ENCODE measurements around the gene ZNF689.
A peak's percentile ranks its signal among the peaks of the same experiment; 100 is the strongest.
"Not testable (repeated sequence)": the region's sequence is repeated elsewhere in the genome, so short reads cannot be mapped to it uniquely, and the experiment has no call there.

The ZNF689 gene

DNA sequence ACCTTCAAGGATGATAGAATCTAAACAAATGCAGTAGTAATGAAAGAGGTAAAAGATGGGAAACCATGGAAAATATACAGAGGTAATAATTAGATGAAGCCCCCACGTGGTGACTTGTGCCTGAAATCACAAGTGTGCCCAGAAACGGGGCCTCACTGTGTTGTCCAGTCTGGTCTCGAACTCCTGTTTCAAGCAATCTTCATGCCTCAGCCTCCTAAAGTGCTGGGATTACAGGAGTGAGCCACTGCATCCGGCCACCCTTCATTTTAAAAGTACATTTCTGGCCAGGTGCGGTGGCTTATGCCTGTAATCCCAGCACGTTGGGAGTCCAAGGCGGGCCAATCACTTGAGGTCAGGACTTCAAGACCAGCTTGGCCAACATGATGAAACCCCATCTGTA lies 26.4 kb upstream of the ZNF689 start:
- no peak for DNase-seq (ENCODE audit: low read depth)

GRCh38 chr16:30633526-30633925 lies 23.3 kb upstream of the ZNF689 start:
- DNase-seq (ENCODE audit: low read depth), result no peak

- not testable (repeated sequence) for DNase-seq (ENCODE audit: low read depth)
These were observed 22.3 kb upstream of the ZNF689 start for GRCh38 chr16:30632454-30632853.

- peak; percentile 76 for DNase-seq (ENCODE audit: low read depth)
These were observed 18.7 kb upstream of the ZNF689 start for GRCh38 chr16:30628628-30629540.

- no peak for DNase-seq (ENCODE audit: low read depth)
These were observed 16.0 kb upstream of the ZNF689 start for GRCh38 chr16:30626236-30626635.

DNA sequence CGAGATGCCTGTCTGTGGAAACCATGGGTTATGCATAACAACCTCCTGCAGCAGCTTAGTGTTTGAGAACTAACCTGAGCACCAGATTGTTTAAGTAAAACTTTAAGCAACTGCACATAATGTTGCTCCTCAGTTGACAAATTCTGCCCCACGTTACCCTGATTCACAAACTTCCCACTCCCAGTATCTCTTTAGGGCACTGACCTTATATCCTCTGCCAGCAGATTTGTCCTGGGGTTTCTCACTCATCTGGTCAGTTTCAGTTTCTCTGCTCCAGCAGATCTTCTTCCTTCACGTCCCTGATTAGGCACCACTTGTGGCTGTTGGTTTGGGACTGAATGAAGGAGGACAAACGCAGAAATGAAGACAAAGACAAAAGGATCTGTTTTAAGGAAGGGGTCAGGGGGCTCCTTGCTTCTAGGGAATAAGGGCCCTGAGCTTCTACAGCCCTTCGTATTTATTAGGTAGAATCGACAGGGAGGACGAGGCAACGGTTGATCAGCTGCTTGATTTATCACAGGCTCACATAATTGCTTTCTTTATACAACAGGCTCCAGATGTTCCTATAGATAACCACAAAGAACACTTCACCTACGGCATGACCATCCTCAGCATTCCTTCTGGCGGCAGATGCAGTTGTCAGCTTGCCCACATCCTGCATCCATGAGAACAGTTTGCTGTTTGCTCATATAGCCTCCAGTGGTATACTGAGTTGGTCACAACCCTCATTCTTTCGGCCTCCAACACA lies 13.5 kb upstream of the ZNF689 start:
- DNase-seq (ENCODE audit: low read depth), result no peak

GRCh38 chr16:30622455-30623032 lies 12.4 kb upstream of the ZNF689 start:
- no peak for DNase-seq (ENCODE audit: low read depth)

- DNase-seq (ENCODE audit: low read depth), result no peak
These were observed 11.6 kb upstream of the ZNF689 start for GRCh38 chr16:30621765-30622164.

DNA sequence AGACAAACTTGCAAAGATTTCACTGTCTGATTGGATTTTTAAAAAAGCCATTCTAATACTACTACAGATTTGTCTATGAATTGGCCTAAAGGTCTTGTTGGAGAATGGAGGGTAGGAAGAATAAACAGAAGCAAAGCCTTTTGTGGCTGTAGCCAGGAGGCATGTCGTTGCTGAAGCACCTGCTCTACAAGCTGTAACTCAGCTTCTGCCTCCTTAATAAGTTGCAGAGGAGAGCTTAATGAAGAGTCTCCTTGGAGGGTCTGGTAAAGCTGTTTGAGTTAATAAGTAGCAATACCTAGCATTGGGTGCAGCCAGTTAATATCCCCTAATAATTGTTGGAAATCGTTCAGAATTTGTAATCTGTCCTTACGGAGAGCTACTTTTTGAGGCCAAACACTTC lies 10.0 kb upstream of the ZNF689 start:
- no peak for DNase-seq (ENCODE audit: low read depth)

GRCh38 chr16:30619638-30620037 lies 9.4 kb upstream of the ZNF689 start:
- no peak for DNase-seq (ENCODE audit: low read depth)

- DNase-seq (ENCODE audit: low read depth), result no peak
These were observed 9.0 kb upstream of the ZNF689 start for GRCh38 chr16:30619202-30619601.

GRCh38 chr16:30615358-30616091 lies 5.3 kb upstream of the ZNF689 start:
- peak; percentile 57 for DNase-seq (ENCODE audit: low read depth)

GRCh38 chr16:30609002-30609925 lies 925 bp downstream of the ZNF689 start:
- DNase-seq (ENCODE audit: low read depth), result no peak

GRCh38 chr16:30606004-30606403 lies 4.2 kb downstream of the ZNF689 start:
- DNase-seq (ENCODE audit: low read depth), result no peak

DNA sequence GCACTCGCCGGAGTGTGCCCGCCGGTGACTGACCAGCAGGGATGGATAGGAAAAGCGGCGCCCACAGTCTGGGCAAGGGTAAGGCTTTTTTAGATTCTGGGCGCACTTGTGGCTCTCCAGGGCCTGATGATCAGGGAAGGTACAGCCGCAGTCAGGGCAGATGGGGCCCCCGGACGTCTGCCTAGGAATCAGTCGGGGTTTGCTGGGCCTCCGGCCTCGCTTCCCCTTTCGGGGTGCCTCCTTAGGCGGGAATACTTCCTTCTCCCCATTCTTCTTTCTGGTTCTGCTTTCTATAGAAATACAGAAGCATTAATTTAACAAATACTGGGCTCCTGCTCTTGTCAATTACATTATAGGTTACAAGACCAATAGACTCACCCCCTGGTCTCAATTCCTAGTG lies 5.0 kb downstream of the ZNF689 start:
- DNase-seq (ENCODE audit: low read depth), result no peak

DNA sequence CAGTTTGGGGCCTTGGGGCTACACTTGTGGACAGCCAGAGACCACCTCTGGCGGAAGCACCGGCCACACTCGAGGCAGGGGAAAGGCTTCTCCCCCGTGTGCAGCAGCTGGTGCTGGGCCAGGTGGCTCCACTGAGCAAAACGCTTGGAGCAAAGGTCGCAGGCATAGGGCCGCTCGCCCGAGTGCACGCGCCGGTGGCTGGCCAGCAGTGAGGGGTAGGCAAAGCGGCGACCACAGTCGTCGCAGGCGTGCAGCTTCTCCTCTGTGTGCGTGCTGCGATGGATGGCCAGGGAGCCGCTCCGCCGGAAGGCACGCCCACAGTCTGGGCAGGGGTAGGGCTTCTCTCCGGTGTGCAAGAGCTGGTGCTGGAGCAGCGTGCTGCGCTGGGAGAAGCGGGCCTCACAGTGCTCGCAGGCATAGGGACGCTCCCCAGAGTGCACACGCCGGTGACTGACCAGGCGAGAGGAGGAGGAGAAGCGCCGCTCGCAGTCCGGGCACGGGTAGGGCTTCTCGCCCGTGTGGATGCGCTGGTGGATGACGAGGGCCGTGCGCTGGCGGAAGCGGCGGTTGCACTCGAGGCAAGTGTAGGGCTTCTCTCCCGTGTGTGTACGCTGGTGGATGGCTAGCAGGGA lies 5.8 kb downstream of the ZNF689 start:
- DNase-seq (ENCODE audit: low read depth), result no peak

- DNase-seq (ENCODE audit: low read depth), result no peak
These were observed 6.3 kb downstream of the ZNF689 start for GRCh38 chr16:30603945-30604315.

- DNase-seq (ENCODE audit: low read depth), result no peak
These were observed 7.4 kb downstream of the ZNF689 start for GRCh38 chr16:30602616-30603277.

DNA sequence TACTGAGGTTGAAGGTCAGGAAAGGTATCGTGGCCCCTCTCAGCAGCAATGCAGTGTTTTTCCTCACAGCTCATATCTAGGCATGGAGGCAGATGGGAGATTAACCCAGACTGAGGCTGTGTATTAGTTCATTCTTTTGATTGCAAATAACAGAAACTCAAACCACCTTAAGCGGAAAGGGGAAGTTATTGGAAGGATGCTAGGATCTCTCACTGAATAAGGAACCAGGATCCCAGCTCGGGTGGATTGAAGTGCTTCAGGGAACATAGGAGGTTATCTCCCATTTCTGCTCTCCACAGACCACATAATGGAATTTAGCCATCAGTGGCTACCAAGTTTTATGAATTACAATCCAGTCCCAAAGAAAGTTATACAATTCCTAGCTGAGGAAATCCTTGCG lies 8.2 kb downstream of the ZNF689 start:
- DNase-seq (ENCODE audit: low read depth), result no peak

DNA sequence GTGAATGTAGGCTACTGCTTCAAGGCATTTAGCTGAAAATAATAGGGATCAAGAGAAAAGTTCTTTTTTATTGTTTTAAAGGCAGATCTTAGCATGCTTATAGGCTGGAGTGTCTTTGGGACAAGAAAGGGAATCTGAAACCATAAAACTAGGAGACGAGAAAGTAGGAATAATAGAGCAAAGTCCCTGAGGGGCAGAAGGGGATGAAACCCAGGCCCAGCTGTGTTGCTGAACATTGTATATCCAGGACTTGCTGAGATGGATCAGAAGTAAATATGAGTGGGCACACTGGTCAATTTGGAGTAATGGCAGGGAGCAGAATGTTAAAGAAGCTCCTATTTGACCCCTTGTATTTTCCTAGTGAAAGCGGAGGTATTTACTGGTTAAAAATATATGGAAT lies 9.3 kb downstream of the ZNF689 start:
- no peak for DNase-seq (ENCODE audit: low read depth)
